ENCODE data around the gene SHH.

The SHH gene

DNA sequence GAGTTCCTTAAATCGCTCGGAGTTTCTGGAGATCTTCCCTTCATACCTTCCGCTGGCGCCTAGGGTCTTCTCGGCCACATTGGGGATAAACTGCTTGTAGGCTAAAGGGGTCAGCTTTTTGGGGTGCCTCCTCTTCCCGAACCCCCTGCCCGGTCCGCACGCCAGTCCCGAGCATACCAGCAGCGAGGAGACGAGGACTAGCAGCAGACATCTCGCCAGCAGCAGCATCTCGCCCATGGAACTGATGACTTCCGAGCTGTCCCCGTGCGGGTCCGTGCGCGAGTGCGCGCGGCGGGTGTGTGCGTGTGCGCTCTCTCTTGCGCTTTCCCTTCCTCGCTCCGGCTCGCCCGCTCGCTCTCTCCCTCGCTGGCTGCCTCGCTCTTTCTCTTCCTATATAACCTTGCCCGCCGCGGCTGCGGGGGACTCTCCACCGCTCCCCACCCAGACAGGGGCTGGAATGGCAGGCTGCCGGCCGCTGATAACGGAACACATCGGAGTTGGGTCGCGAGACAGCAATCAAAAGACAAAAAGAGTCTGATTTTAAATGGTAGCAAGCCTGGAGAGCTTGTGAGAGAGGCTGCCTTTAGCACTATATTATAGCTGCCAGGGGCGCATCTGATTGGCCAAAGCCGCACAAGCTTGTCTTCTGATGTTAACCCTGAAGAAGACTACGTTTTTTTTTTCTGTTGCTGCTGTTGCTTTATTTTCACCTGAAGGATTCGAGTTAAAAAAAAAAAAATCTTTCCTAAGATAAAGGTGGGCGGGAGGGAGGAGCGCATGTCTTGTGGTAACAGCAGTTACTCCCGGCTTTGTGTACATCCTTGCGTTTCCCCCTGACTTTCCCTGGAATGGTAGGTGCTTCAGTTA is at the start of gene SHH:
Gene SHH (minus strand): TSS at position 569 of the 867 bp plus-strand sequence. CDS start 341 bp downstream, at position 228.
- no peak for DNase-seq (ENCODE audit: low read depth in 1 of 2, low spot score in 1 of 2)

DNA sequence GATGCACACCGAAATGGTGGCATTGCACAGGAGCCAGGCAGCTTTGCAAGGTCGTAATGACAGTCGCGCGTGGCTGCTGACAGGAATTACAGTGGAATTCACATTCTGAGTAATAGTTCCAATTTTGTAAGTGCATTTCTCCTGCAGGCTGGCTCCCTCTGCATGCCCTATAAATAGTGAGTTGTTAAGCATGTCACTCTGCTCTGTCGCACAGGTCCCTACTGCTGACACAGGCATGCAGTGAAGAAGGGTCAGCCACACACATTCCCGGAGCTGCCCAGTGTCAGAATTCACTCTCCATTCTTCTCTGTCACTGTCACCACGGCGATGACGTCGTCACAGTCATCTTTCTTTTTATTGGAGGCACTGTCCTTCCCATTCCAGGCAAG is 49.2 kb upstream of the SHH start:
- DNase-seq (ENCODE audit: low read depth in 1 of 2, low spot score in 1 of 2): no peak

DNA sequence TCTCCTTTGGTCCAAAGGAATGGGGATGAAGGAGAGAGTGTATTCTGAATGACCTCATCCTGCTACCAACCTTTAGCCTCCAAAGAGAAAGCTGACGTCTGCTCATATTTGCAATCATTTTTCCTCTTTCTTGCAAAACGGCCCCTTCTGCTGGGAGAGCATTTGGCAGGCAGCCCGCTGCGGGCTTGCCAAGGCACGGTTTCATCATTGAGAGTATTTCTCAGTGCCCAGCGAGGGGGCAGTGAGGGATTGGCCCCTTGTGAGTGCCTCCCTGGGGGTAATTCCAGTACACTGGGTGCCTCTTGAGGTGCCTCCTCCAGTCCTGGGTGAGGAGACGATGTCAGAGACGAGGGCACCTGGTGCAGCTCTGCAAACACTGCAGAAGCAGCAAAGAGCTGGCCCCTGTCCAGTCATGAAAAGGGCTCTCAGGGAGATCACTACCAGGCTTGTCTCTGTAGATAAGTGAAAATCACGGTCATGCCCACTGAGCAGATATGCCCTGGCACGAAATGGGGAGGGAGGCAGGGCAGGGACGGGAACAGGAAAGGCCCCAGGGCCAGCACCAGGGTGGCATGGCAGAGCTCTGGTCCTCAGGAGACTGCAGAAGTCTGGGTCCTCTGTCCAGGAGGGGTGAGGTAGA is 48.7 kb upstream of the SHH start:
- no peak for DNase-seq (ENCODE audit: low read depth in 1 of 2, low spot score in 1 of 2)

DNA sequence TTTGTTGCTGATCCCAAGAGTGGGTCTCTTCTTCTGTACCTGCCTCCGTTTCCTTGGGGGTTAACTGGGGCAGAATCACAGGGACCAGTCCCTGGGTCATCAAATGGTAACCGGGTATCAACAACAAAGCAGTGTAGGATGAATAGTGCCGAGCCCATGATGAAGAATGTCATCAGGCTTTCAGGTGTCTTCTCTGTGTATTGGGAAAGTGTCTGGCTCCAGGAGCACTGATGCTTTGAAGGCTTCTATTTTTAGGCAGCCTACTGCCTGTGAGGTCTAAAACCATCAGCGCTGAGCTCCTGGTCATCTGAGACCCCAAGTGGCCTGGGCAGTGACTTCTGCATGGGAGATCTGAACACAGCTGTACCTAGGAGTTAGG is 48.2 kb upstream of the SHH start:
- no peak for DNase-seq (ENCODE audit: low read depth in 1 of 2, low spot score in 1 of 2)

- no peak for DNase-seq (ENCODE audit: low read depth in 1 of 2, low spot score in 1 of 2)
These were observed 46.3 kb upstream of the SHH start for GRCh38 chr7:155858521-155859061.

DNA sequence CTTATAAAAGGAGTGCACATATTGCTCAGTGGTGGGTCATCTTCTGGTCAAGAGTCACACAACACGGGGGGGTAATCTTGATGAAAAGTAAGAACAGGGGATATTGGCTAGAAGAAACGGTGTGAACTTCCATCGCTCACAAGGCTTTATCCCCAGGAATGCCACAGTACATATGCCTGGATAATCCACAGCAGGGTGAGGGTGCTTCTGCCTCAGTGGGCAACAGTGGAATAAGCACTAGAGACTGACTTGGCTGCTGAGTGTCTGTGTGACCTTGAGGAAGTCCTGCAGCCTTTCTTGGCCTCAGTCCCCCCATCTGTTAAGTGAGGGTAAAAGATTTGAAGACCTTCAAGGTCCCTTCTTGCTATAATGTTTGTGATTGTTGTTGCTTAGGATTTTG is 44.9 kb upstream of the SHH start:
- DNase-seq (ENCODE audit: low read depth in 1 of 2, low spot score in 1 of 2): no peak

GRCh38 chr7:155856656-155857055 is 44.4 kb upstream of the SHH start:
- no peak for DNase-seq (ENCODE audit: low read depth in 1 of 2, low spot score in 1 of 2)

- DNase-seq (ENCODE audit: low read depth in 1 of 2, low spot score in 1 of 2): no peak
These were observed 40.4 kb upstream of the SHH start for GRCh38 chr7:155852426-155853301.

- DNase-seq (ENCODE audit: low read depth in 1 of 2, low spot score in 1 of 2): no peak
These were observed 39.6 kb upstream of the SHH start for GRCh38 chr7:155851892-155852291.

GRCh38 chr7:155850766-155851678 is 38.8 kb upstream of the SHH start:
- DNase-seq (ENCODE audit: low read depth in 1 of 2, low spot score in 1 of 2): no peak

GRCh38 chr7:155850001-155850436 is 37.8 kb upstream of the SHH start:
- DNase-seq (ENCODE audit: low read depth in 1 of 2, low spot score in 1 of 2): no peak

GRCh38 chr7:155848691-155849669 is 36.7 kb upstream of the SHH start:
- DNase-seq (ENCODE audit: low read depth in 1 of 2, low spot score in 1 of 2): no peak

GRCh38 chr7:155847821-155848435 is 35.7 kb upstream of the SHH start:
- no peak for DNase-seq (ENCODE audit: low read depth in 1 of 2, low spot score in 1 of 2)

GRCh38 chr7:155846936-155847335 is 34.7 kb upstream of the SHH start:
- DNase-seq (ENCODE audit: low read depth in 1 of 2, low spot score in 1 of 2): no peak

DNA sequence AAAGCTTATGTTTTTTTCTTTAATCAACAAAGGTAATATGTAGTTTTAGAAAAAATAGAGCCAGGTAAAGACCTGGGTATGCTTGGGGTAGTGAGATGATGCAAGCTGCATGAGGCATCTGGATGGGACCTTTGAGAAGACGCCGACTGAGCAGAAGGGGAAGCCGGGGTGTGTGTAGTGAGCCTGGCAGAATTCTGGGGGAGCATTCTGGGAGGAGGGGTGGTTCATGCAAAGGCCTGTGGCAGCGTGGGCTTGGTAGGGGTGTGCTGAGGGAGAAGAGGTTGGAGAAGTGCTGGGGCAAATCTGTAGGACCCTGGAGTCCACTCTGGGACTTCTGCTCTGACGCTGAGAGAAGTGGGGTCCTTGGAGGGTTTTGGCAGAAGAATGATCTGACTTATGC is 33.9 kb upstream of the SHH start:
- DNase-seq (ENCODE audit: low read depth in 1 of 2, low spot score in 1 of 2): no peak

DNA sequence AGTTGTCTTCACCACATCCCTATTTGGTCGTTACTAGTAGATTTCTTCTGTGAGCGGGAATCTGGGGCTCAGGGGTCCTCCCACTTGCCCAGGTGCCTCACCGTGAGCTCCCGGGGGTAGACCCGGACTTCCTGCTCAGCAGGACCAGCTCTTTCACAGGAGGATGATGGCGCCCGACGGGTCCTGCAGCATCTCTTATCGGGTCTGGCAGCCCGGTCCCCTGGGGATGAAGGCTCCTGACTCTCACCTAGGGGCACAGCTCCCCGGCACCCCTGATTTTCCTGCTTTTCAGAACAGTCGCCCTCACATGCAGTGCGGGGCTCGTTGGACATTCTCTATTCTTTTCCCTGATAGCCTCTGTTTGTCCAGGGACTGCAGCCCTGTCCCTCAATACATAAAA is 33.0 kb upstream of the SHH start:
- no peak for DNase-seq (ENCODE audit: low read depth in 1 of 2, low spot score in 1 of 2)

DNA sequence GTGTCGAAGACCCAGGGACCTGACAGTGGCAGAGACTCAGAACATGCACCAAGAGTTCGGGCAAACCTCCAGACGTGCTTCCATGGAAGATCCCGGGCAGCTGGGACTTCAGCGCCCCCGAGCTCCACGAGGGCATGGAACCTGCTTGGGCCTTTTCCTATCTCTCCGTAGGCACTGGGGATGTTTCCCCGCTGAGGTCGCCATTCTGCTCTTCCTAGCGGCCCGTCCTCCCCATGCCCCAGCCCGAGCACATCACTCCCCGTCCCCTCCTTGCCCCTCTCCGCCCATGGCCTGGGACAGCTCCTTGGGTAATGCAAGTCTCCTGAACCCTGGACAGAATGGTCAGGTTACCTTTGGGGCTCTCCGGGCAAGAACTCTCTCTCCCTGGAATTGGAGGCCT is 32.3 kb upstream of the SHH start:
- DNase-seq (ENCODE audit: low read depth in 1 of 2, low spot score in 1 of 2): no peak

GRCh38 chr7:155844019-155844453 is 31.8 kb upstream of the SHH start:
- no peak for DNase-seq (ENCODE audit: low read depth in 1 of 2, low spot score in 1 of 2)

Measured in activated CD4-positive, alpha-beta T cell treated with anti-CD3 and anti-CD28 coated beads, Interleukin-2, amount 50 U/mL, for 24 hours (primary cell).